ENCODE results near the gene SLC46A1.

SLC46A1 gene

DNA sequence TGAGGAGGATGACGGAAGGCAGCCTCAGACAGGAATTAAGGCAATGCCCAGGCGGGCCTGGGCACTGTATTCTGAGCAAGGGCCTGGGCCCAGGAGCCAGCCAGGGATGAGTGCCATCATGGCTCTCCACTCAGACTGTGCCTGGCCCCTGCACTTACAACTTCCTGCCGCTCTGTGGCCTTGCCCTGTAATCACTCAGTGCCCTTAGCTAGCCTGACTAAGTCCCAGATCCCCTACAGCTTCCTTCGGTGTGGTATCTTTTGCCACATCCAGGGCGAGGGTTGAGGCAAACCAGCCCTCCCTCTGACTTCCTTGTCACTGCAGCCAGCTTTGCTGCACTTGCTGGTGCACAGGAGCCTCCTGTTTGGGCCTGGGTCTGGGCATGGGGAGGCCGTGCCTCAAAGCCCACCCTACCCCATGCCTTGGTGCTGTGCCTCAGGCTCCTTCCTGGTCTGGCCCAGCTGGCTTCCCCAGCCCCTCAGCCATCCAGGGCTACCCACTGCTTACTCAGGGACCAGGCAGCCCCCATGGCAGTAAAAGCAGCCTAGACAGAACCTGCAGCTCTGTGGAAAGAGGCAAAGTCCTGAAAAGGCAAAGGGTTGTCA is 9.3 kb downstream of the SLC46A1 start:
- Mint-ChIP-seq H3K27me3 (no peaks in the 10 kb centered on the region), H3K27ac (no peak overlapping the region), H3K4me1 (ENCODE audit: low read depth) (peaks cover under 1% of the 10 kb centered on the region), H3K4me3 (no peak overlapping the region), H3K9me3 (no peaks in the 10 kb centered on the region), H3K36me3 (ENCODE audit: low read depth) (peaks cover 40% of the 10 kb centered on the region)

DNA sequence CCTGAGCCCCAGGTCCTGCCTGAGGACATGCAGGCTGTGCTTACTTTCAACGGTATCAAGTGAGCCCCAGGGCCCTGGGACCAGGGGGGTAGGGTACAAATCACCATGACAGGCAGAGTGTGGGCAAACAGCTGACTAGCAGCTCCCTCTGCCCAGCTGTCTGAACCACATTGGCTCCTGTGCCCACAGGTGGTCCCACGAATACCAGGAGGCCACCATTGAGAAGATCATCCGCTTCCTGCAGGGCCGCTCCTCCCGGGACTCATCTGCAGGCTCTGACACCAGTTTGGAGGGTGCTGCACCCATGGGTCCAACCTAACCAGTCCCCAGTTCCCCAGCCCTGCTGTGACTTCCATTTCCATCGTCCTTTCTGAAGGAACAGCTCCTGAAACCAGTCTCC is 10.0 kb downstream of the SLC46A1 start:
- H3K36me3 Mint-ChIP-seq (ENCODE audit: low read depth): peaks cover 47% of the 10 kb centered on the region
- H3K4me1 Mint-ChIP-seq (ENCODE audit: low read depth): no peaks in the 10 kb centered on the region
- no peaks in the 10 kb centered on the region for H3K27me3 Mint-ChIP-seq
- H3K27ac Mint-ChIP-seq: no peak overlapping the region
- H3K4me3 Mint-ChIP-seq: no peak overlapping the region
- no peaks in the 10 kb centered on the region for H3K9me3 Mint-ChIP-seq

DNA sequence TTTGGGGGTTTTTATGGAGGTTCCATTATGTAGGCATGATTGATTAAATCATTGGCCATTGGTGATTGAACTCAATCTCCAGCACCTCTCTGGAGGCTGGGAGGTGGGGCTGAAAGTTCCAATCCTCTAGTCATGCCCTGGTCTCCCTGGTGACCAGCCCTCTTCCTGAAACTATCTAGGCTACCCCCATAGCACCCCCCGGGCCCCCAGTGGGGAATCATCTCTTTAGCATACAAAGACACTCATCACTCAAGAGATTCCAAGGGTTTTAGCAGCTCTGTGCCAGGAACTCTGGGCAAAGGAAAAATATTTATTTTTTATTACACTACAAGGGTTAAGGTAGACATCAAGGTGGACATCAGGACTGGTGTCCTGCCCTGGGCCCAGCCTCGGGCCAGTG is 10.6 kb downstream of the SLC46A1 start:
- Mint-ChIP-seq H3K27ac (no peak overlapping the region), H3K27me3 (no peaks in the 10 kb centered on the region), H3K36me3 (ENCODE audit: low read depth) (peaks cover 50% of the 10 kb centered on the region)

DNA sequence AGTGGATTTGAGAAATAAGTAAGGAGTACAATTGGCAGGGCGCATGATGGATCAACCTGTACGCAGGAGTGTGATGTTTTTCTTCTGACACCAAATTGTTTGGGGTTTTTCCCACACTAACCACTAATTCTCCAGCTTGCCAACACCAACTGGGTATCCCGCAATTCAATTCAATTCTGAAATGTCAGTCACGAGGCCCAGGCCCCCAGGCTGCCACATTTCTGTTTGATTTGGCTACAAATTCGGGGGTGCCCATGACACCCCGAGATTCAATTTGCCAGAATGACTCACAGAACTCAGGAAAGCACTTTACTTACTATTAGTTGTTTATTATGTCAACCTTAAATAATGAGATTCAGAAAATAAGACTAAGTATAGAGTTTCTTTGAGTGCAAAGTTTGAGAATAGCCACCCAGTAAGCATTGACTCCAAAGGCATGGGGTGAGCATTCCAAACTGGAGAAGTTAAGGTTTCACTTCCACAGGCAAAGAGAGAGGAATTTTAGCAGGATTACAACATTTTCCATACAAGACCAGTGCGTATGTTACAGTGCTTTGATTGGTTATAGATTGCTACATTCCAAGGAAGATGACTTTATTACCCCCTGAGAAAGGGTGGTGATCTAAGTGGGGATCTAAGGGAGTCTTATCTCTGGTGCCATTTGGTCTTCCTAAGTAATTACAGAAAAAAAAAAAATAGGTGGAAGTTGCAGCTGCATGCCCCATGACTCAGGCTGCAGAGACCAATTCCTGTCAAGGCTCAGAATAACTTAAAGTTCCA is 11.5 kb downstream of the SLC46A1 start:
- H3K27me3 Mint-ChIP-seq: no peaks in the 10 kb centered on the region
- peaks cover 59% of the 10 kb centered on the region for H3K36me3 Mint-ChIP-seq (ENCODE audit: low read depth)
- H3K4me1 Mint-ChIP-seq (ENCODE audit: low read depth): no peaks in the 10 kb centered on the region
- H3K9me3 Mint-ChIP-seq: no peaks in the 10 kb centered on the region
- H3K27ac Mint-ChIP-seq: no peak overlapping the region
- H3K4me3 Mint-ChIP-seq: no peak overlapping the region

More for the DNA sequence above, 10.6 kb downstream of the SLC46A1 start:
- Mint-ChIP-seq H3K4me3 (no peak overlapping the region), H3K9me3 (no peaks in the 10 kb centered on the region), H3K4me1 (ENCODE audit: low read depth) (no peaks in the 10 kb centered on the region)

DNA sequence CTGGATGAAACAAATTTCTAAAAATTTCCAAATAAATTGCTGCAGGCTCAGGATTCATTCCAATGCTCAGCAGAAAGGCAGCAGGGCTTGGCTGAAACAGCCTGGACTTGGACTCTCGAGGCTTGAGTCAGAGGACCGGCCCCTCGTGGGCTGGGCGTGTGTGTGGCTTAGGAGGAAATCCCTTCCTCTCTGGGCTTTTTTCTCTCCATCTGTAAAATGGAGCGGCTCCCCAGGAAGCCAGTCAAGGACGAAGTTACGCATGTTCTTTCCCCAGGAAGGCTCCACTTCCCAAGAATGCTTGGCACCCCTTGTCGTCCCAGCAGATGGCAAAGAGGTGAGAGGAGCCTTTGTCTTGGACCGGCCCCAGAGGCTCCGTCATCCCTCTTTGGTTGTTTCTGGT is 13.5 kb downstream of the SLC46A1 start:
- Mint-ChIP-seq H3K27me3 (no peaks in the 10 kb centered on the region), H3K36me3 (ENCODE audit: low read depth) (peaks cover 67% of the 10 kb centered on the region), H3K4me3 (no peak overlapping the region), H3K4me1 (ENCODE audit: low read depth) (no peaks in the 10 kb centered on the region), H3K27ac (no peak overlapping the region), H3K9me3 (no peaks in the 10 kb centered on the region)

DNA sequence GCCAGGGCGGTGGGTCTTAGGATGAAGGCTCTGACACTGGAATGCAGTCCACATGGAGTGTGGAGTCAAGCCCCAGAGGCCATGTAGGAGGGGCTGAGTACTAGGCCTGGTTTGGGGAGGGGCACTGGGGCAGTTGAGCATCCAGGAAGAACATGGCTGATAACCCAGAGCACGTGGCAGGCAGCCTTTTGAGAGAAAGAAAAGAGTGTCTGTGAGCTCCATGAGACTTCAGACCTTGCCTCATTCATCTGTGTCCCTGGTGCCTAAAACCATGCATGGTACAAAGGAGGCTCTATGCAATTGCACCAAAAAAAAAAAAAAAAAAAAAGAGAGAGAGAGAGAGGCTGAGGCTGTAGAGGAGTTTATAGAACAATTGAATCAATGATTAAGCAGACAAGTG is 14.6 kb downstream of the SLC46A1 start:
- H3K4me3 Mint-ChIP-seq: no peak overlapping the region
- H3K9me3 Mint-ChIP-seq: no peaks in the 10 kb centered on the region
- no peak overlapping the region for H3K27ac Mint-ChIP-seq
- H3K36me3 Mint-ChIP-seq (ENCODE audit: low read depth): peaks cover 68% of the 10 kb centered on the region
- no peaks in the 10 kb centered on the region for H3K27me3 Mint-ChIP-seq
- no peaks in the 10 kb centered on the region for H3K4me1 Mint-ChIP-seq (ENCODE audit: low read depth)

DNA sequence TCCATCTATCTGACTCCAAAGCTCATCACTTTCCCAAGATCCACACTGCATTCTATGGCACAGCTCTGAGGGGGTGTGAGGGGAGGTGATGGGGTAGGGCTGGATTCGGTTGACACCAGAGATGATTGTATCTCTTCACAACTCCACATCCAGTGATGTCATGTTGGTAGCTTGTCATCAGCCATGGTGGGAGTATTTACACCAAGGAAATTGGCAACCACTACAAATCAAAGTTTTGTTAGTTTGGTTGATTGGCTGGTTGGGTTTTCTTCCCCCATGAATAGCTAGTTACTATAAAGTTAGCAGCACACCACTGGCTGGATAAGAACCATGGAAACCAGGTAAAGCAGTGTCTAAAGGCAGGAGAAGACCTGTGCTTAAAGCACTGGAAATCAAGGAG is 15.0 kb downstream of the SLC46A1 start:
- Mint-ChIP-seq H3K27me3 (no peaks in the 10 kb centered on the region), H3K4me3 (no peak overlapping the region), H3K27ac (no peak overlapping the region), H3K9me3 (no peaks in the 10 kb centered on the region), H3K4me1 (ENCODE audit: low read depth) (no peaks in the 10 kb centered on the region), H3K36me3 (ENCODE audit: low read depth) (peaks cover 68% of the 10 kb centered on the region)

DNA sequence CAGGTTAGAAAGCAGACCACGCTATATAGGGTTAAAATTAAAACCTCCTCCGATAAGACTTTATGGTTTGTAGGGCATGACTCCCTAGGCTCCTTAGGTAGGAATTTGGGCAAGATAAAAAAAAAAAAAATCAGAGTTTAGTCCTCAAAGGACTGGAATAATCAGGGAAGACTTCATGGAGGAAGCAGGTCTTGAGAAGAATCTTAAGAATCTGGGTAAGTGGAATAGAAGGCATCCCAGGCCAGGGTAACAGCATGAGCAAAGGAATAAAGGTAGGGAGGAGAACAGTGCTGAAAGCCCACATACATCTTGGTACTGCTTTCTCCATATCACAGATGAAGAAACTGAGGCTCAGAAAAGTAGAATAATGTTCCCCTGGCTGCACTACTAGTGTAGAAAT is 15.4 kb downstream of the SLC46A1 start:
- Mint-ChIP-seq H3K4me3 (no peak overlapping the region), H3K4me1 (ENCODE audit: low read depth) (peaks cover 4% of the 10 kb centered on the region), H3K27ac (no peak overlapping the region), H3K27me3 (no peaks in the 10 kb centered on the region), H3K36me3 (ENCODE audit: low read depth) (peaks cover 66% of the 10 kb centered on the region), H3K9me3 (no peaks in the 10 kb centered on the region)

DNA sequence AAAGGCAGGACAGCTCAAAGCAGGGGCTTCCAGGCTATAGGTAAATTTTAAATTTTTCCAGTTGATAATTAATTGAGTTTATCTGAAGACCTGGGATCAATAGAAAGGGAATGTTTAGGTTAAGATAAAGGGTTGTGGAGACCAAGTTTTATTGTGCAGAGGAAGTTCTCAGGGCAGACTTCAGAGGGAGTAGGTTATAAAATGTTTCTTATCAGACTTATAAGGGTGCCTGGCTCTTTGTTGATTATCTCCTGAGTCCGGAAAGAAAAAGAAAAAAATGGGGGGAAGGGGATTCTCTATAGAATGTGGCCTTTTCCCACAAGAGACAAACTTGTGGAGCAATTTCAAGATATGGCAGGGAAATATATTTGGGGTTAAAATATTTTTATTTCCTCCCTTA is 15.9 kb downstream of the SLC46A1 start:
- Mint-ChIP-seq H3K4me3 (no peak overlapping the region), H3K27me3 (no peaks in the 10 kb centered on the region), H3K4me1 (ENCODE audit: low read depth) (peaks cover 8% of the 10 kb centered on the region), H3K9me3 (no peaks in the 10 kb centered on the region), H3K36me3 (ENCODE audit: low read depth) (peaks cover 65% of the 10 kb centered on the region), H3K27ac (no peak overlapping the region)

DNA sequence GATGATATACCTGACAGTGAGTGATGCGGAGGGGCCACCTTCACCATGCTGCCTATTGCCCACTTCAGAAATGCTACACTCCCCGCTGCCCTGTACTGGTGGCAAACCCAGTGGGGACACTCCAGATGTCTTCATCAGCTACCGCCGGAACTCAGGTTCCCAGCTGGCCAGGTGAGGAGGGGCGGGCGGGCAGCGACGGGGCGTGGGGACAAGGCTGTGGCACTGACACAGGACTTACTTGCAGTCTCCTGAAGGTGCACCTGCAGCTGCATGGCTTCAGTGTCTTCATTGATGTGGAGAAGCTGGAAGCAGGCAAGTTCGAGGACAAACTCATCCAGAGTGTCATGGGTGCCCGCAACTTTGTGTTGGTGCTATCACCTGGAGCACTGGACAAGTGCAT is 17.9 kb downstream of the SLC46A1 start:
- peaks cover 54% of the 10 kb centered on the region for H3K36me3 Mint-ChIP-seq (ENCODE audit: low read depth)
- H3K27ac Mint-ChIP-seq: no peak overlapping the region
- no peaks in the 10 kb centered on the region for H3K9me3 Mint-ChIP-seq
- no peak overlapping the region for H3K4me3 Mint-ChIP-seq
- peaks cover 4% of the 10 kb centered on the region for H3K27me3 Mint-ChIP-seq
- H3K4me1 Mint-ChIP-seq (ENCODE audit: low read depth): peaks cover 19% of the 10 kb centered on the region

DNA sequence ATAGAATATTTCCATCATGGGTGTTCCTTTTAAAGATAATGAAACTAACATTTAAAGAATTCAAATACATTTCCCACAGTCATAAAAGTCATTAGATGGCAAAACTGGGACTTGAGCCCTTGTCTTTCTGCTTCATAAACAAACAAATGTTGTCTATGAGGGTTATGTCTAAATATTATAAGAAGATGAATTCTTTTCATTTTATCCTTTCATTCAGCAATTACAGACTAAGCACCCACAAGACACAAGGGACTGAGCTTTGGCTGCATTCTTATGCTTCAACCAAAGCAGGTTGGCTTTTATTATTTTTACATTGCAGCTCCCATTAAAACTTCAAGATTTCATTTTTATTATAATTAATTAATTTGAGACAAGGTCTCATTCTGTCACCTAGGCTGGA is 19.6 kb downstream of the SLC46A1 start:
- Mint-ChIP-seq H3K27me3 (peaks cover 8% of the 10 kb centered on the region), H3K4me1 (ENCODE audit: low read depth) (peaks cover 25% of the 10 kb centered on the region), H3K9me3 (no peaks in the 10 kb centered on the region), H3K4me3 (no peak overlapping the region), H3K36me3 (ENCODE audit: low read depth) (peaks cover 49% of the 10 kb centered on the region), H3K27ac (no peak overlapping the region)

DNA sequence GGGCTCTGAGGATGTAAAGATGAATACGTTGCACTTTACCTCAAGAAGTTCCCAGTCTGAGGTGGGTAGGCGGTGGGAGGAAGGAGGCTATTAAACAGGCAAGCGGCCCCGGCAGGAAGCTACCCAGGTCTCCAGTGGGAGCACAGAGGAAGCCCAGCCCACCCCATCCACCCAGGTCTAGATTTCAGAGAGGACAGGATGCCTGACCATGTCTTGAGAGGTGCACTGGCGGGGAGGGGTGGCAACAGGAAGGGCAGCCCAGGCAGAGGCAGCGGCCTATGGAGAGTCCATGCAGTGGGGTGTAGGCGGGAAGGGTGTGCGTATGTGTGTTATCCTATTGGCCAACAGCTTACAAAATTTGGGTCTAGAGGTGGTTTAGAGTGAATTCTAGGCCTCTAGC is 20.6 kb downstream of the SLC46A1 start:
- H3K27me3 Mint-ChIP-seq: peaks cover 8% of the 10 kb centered on the region

DNA sequence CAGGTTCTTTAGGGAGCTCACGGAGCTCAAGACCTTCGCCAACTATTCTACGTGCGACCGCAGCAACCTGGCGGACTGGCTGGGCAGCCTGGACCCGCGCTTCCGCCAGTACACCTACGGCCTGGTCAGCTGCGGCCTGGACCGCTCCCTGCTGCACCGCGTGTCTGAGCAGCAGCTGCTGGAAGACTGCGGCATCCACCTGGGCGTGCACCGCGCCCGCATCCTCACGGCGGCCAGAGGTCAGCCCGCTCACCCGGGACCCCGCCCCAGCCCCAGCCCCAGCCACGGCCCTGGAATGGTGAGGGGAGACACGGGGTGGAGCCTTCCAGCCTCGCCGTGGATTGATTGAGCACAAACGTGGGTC is 21.0 kb downstream of the SLC46A1 start:
- Mint-ChIP-seq H3K36me3 (ENCODE audit: low read depth) (peaks cover 37% of the 10 kb centered on the region), H3K9me3 (no peaks in the 10 kb centered on the region), H3K27ac (peak overlapping the region; percentile 82), H3K4me3 (peak overlapping the region; percentile 87), H3K4me1 (ENCODE audit: low read depth) (peaks cover 28% of the 10 kb centered on the region), H3K27me3 (peaks cover 8% of the 10 kb centered on the region)

More for the DNA sequence above, 20.6 kb downstream of the SLC46A1 start:
- H3K4me3 Mint-ChIP-seq: peak overlapping the region; percentile 87
- H3K27ac Mint-ChIP-seq: peak overlapping the region; percentile 65
- peaks cover 28% of the 10 kb centered on the region for H3K4me1 Mint-ChIP-seq (ENCODE audit: low read depth)
- no peaks in the 10 kb centered on the region for H3K9me3 Mint-ChIP-seq
- H3K36me3 Mint-ChIP-seq (ENCODE audit: low read depth): peaks cover 41% of the 10 kb centered on the region

DNA sequence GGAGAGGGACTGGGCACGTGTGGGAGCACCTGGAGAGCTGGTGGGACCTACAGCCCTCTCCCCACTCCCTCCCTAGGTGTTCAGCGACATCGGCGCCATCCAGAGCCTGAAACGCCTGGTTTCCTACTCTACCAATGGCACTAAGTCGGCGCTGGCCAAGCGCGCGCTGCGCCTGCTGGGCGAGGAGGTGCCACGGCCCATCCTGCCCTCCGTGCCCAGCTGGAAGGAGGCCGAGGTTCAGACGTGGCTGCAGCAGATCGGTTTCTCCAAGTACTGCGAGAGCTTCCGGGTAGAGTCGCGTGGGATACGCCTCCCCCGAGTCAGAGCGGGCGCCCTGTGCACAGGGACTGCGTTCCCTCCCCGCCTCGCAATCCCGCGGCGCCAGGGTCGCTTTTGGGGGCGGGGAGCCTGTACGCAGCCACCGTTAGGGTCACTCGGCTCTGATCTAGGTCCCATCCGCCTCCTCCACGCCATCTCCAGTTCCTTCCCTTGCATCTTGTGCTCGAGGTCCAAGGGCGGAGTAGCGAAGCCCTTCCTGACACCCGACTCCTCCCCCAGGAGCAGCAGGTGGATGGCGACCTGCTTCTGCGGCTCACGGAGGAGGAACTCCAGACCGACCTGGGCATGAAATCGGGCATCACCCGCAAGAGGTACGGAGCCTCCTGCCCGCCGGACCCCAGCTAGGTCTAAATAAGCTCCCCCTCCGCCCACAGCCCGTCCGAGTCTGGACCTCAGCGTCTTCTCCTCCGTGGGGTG is 21.6 kb downstream of the SLC46A1 start:
- Mint-ChIP-seq H3K4me1 (ENCODE audit: low read depth) (peaks cover 28% of the 10 kb centered on the region), H3K9me3 (no peaks in the 10 kb centered on the region), H3K27me3 (peaks cover 8% of the 10 kb centered on the region), H3K27ac (peak overlapping the region; percentile 82), H3K36me3 (ENCODE audit: low read depth) (peaks cover 32% of the 10 kb centered on the region), H3K4me3 (peak overlapping the region; percentile 87)

DNA sequence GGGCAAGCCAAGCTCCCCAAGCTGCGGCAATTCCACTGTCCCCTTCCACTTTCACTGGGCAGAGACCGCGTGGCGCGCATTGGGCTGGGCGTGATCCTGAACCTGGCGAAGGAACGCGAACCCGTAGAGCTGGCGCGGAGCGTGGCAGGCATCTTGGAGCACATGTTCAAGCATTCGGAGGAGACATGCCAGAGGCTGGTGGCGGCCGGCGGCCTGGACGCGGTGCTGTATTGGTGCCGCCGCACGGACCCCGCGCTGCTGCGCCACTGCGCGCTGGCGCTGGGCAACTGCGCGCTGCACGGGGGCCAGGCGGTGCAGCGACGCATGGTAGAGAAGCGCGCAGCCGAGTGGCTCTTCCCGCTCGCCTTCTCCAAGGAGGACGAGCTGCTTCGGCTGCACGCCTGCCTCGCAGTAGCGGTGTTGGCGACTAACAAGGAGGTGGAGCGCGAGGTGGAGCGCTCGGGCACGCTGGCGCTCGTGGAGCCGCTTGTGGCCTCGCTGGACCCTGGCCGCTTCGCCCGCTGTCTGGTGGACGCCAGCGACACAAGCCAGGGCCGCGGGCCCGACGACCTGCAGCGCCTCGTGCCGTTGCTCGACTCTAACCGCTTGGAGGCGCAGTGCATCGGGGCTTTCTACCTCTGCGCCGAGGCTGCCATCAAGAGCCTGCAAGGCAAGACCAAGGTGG is 24.7 kb downstream of the SLC46A1 start:
- Mint-ChIP-seq H3K27ac (no peak overlapping the region), H3K4me3 (no peak overlapping the region)

More for the DNA sequence above, 24.7 kb downstream of the SLC46A1 start:
- Mint-ChIP-seq H3K27me3 (peaks cover 8% of the 10 kb centered on the region), H3K9me3 (no peaks in the 10 kb centered on the region), H3K36me3 (ENCODE audit: low read depth) (peaks cover 28% of the 10 kb centered on the region), H3K4me1 (ENCODE audit: low read depth) (peaks cover 28% of the 10 kb centered on the region)

Measured in stimulated activated naive CD8-positive, alpha-beta T cell treated with anti-CD3 and anti-CD28 coated beads, Interleukin-15, Interleukin-2, amounts not matched to agents 100 ng/mL and 50 ng/mL, for 24 hours (primary cell).